Tracheal epithelial cell (primary cell): ENCODE results near the gene YTHDF2. TPM values are rescaled to one million over a fixed set of nuclear protein-coding genes. Genes with fewer than 3 reads are reported as not detected.

Source experiments
- total RNA-seq: library from RNA; depleted of rRNA; stranded (reverse); fragments of >200 nt; gene quantifications from 2 replicates; pipeline ENCODE4 v1.2.1, GENCODE V29; 2014

The YTHDF2 gene
- 55.8 and 56.4 TPM in 2 replicates for total RNA-seq

GRCh38 chr1:28736450-28737306 lies at the start of gene YTHDF2:
Gene YTHDF2, plus strand, starts transcription at chr1:28736940. Its CDS starts 181 bp downstream, at chr1:28737121.

DNA sequence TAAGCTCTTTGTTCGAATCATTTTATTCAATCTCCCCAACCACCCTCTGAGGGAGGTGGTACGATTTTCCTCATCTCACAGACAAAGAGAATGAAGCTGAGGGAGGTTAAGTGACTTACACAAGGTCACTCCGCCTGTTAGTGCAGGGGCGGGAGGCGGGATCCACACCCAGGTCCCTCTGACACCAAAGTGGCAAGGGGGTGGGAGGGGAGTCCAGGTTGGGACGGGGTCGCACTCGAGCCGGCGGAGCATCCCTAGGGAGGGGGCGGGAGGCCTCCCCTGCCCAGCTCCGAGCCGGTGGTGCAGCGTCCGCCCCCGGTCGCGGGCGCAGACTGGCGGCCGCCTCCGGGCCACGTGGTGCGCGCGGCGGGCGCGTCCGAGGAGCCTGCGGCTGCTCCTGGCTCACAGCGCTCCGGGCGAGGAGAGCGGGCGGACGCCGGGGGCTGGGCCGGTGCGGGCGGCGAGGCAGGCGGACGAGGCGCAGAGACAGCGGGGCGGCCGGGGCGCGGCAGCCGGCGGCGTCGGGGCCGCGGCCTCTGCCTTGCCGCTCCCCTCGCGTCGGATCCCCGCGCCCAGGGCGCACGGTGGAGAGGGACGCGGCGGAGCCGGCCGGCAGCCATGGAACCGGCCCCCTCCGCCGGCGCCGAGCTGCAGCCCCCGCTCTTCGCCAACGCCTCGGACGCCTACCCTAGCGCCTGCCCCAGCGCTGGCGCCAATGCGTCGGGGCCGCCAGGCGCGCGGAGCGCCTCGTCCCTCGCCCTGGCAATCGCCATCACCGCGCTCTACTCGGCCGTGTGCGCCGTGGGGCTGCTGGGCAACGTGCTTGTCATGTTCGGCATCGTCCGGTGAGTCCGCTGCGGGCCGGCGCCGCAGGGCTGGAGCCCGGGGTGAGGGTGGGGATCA lies 75.3 kb downstream of the YTHDF2 start, which contains the start of gene OPRD1:
Gene OPRD1 (plus strand): TSS at position 405 of the 903 bp plus-strand sequence. CDS start 214 bp downstream, at position 619.

Other genes with a start within 250 kb of the YTHDF2 start
- gene RCC1, start 230.9 kb upstream of the YTHDF2 start, total RNA-seq: 88.4 and 147 TPM in 2 replicates
- 14.9 and 21.4 TPM in 2 replicates for gene TRNAU1AP, start 183.9 kb upstream of the YTHDF2 start, total RNA-seq
- gene RAB42, start 144.7 kb upstream of the YTHDF2 start, total RNA-seq: 0.21 and 30.6 TPM in 2 replicates
- gene TAF12, start 93.9 kb upstream of the YTHDF2 start, total RNA-seq: 31.1 and 46.9 TPM in 2 replicates
- not detected in 2 replicates for gene RNU11, start 88.3 kb upstream of the YTHDF2 start, total RNA-seq
- 10.4 and 12.3 TPM in 2 replicates for gene GMEB1, start 68.2 kb upstream of the YTHDF2 start, total RNA-seq
- under 0.01 TPM in 1 of 2 replicates, not detected in the other for gene OPRD1, start 75.2 kb downstream of the YTHDF2 start, total RNA-seq
- 31.1 and 32.8 TPM in 2 replicates for gene EPB41, start 177.6 kb downstream of the YTHDF2 start, total RNA-seq